BE2C (cell line): ENCODE results near the gene ARHGEF19.

Source experiments
- DNase-seq: peaks from one replicate; pipeline ENCODE4 v3.0.0-alpha.2; 2020
- H3K27me3 ChIP-seq: fragments of 250-450 bp; sonication (Bioruptor Pico); 2 replicates; pipeline ENCODE4 v1.5.1; 2020; ENCODE audit warnings: mild to moderate bottlenecking
- H3K36me3 ChIP-seq: fragments of 250-450 bp; sonication (Bioruptor Pico); 2 replicates; pipeline ENCODE4 v1.5.1; 2020; ENCODE audit warnings: mild to moderate bottlenecking
- H3K4me1 ChIP-seq: fragments of 250-450 bp; sonication (Bioruptor Pico); 2 replicates; pipeline ENCODE4 v1.5.1; 2020
- H3K4me3 ChIP-seq: 2 replicates; pipeline ENCODE4 v1.5.1; 2011; ENCODE audit warnings: low read depth, low read length
- H3K9me3 ChIP-seq: fragments of 250-450 bp; sonication (Bioruptor Pico); 2 replicates; pipeline ENCODE4 v1.5.1; 2020
- TF ChIP-seq, protein P1 (sequence below): IDR thresholded peaks from 2 replicates; pipeline ENCODE4 v1.5.1; 2012; ENCODE audit warnings: mild to moderate bottlenecking, low read depth, low read length

ARHGEF19 gene

DNA sequence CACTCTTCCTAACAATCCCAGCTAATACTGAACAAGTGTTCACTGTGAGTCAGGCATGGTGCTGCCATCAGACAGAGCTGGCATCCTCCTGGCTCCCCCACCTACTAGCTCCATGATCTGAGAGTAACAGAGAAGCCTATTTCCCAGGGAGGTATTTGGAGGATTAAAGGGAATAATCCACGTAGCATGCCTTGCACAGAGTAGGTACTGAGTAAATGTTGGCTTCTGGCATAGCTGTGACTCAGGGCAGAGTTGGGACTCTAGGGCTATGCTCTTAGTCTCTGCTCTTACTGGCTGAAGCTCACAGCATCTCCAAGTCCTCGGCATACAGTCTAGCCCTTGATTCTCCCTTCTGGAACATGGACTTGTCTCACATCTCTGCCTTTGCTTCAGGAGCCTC, 8.2 kb downstream of the ARHGEF19 start:
- no peak for DNase-seq
- Histone ChIP-seq H3K4me3 (no peak overlapping the region), H3K9me3 (no peaks in the 10 kb centered on the region), H3K4me1 (peaks cover 12% of the 10 kb centered on the region), H3K36me3 (no peaks in the 10 kb centered on the region), H3K27me3 (no peaks in the 10 kb centered on the region)
- TF ChIP-seq, protein P1, sequence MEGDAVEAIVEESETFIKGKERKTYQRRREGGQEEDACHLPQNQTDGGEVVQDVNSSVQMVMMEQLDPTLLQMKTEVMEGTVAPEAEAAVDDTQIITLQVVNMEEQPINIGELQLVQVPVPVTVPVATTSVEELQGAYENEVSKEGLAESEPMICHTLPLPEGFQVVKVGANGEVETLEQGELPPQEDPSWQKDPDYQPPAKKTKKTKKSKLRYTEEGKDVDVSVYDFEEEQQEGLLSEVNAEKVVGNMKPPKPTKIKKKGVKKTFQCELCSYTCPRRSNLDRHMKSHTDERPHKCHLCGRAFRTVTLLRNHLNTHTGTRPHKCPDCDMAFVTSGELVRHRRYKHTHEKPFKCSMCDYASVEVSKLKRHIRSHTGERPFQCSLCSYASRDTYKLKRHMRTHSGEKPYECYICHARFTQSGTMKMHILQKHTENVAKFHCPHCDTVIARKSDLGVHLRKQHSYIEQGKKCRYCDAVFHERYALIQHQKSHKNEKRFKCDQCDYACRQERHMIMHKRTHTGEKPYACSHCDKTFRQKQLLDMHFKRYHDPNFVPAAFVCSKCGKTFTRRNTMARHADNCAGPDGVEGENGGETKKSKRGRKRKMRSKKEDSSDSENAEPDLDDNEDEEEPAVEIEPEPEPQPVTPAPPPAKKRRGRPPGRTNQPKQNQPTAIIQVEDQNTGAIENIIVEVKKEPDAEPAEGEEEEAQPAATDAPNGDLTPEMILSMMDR: no peak

DNA sequence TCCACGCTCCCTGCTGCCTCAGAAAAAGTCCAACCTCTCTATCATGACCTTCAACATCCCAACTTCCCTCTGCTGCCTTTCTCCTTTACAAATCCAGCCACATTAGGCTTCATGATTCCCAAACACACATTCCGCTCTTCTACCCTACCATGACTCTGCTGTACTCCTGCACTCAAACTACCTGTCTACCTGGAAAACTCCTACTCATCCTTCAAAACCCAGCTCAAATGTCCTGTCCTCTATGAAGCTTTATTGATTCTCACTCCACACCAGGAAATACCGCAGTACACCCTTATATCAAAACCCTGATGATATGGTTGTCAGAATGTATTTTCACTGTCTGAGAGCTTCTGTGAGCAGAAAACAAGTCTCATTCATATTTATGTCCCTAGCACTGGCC, 8.9 kb downstream of the ARHGEF19 start:
- H3K4me1 ChIP-seq: peaks cover 12% of the 10 kb centered on the region
- no peaks in the 10 kb centered on the region for H3K27me3 ChIP-seq
- no peak for DNase-seq
- TF ChIP-seq, protein P1: no peak
- H3K9me3 ChIP-seq: no peaks in the 10 kb centered on the region
- no peaks in the 10 kb centered on the region for H3K36me3 ChIP-seq
- H3K4me3 ChIP-seq: no peak overlapping the region

DNA sequence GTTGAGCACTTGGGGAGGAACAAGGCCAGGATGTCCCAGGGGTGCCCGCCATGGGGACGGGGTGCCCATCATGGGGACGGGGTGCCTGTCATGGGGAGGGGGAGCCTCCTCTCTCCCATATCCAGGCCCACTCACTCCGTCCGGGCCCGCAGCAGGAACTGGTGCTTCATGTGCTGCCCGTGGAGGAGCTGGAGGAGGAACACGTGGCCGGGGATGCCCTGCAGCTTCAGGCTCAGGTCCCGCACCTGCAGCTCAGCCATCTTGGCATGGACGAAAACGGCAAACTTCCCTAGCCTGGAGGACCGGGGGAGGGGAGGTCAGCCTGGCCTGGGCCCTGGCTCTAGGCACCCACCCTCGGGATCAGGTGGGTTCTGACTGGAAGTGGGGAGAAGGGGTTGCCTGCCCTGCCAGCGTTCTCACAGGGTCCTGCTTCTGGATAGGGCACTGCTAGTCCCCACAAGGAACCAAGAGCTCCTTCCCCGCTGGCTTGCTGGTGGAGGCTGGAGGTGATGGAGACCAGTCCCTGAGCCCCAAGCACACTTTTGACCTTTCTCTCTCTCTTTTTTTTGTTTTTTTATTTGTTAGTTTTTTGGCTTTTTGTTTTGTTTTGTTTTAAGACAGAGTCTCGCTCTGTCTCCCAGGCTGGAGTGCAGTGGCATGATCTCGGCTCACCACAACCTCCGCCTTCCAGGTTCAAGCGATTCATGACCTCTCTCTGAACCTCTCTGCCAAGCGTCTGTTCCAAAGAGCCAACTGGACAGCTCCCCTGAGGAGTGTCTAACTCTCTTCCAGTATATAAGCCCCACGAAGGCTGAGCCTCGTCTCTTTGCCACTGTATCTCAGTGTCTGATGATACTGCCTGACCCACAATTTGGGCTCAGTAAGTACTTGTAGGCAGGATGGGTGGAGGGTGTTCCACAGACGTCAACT, 9.9 kb downstream of the ARHGEF19 start:
- no peaks in the 10 kb centered on the region for H3K9me3 ChIP-seq
- no peaks in the 10 kb centered on the region for H3K36me3 ChIP-seq
- H3K4me1 ChIP-seq: peaks cover 6% of the 10 kb centered on the region
- TF ChIP-seq, protein P1: no peak
- no peak overlapping the region for H3K4me3 ChIP-seq
- H3K27me3 ChIP-seq: no peaks in the 10 kb centered on the region
- DNase-seq: no peak

DNA sequence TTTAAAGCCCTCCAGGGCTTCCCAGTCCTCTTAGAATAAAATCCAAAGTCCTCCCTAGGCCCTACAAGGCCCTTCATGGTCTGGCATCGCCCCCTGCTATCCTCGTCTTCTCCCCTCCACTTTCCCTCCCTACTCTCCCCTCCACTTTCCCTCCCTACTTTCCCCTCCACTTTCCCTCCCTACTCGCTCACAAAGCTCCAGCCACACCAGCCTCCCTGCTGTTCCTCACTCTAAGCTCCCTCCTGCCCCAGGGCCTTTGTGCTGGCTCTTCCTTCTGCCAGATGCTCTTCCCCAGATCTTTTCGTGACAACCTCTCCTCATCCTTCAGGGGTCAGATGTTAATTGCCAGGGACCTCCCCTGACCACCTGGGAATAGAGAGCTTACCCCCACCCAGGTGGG, 12.8 kb downstream of the ARHGEF19 start:
- TF ChIP-seq, protein P1: no peak
- no peaks in the 10 kb centered on the region for H3K4me1 ChIP-seq
- no peak overlapping the region for H3K4me3 ChIP-seq
- H3K36me3 ChIP-seq: no peaks in the 10 kb centered on the region
- H3K9me3 ChIP-seq: no peaks in the 10 kb centered on the region
- H3K27me3 ChIP-seq: no peaks in the 10 kb centered on the region
- DNase-seq: no peak

DNA sequence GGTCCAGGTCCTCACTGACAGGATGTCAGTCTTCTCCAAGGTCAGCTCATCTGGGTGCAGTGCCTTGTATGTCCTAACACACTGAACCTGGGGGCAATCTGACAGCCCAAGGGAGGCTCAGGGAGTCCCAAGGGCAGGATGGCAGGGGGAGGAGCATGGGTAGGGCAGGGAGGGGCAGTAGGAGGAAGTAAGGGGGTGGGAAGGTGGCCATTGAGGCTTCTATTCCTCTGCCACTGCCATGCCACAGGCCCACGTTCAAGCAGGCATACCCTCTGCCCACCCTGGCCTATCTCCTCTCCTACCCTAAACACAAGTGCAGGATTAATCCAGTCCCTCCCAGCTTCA, 13.3 kb downstream of the ARHGEF19 start:
- Histone ChIP-seq H3K9me3 (no peaks in the 10 kb centered on the region), H3K27me3 (no peaks in the 10 kb centered on the region)
- TF ChIP-seq, protein P1: no peak

DNA sequence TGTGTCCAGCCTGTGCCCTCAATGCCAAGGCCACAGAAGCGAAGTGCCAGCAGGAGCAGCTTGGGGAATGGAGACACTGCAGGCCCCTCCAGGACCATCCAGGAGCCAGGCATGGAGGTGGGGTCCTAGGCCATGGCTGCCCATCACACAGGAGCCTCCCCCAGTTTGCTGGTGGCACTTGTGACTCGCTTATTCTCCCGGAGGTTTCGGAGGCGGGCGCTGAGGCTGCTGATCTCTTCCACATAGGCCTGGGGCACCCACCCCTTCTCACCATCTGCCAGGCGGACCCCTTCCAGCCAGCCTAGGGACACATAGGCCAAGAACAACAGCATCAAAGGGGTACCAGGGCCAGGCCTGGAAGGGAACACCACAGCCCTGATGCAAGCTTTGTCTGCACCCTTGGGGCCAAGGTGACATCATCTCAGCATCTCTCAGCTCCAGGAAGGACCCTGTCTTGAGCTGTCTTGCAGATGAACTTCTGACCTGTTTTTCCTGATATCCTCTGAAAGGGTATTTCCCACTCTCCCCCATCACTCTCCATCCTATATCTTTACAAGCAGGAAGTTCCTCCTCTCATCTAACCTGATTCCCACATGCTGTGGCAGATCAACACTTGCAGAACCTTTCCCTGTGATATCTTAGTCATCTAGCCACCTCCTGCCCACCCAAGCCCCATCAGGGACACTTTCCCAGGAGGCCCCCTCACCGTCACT, 13.9 kb downstream of the ARHGEF19 start:
- no peaks in the 10 kb centered on the region for H3K4me1 ChIP-seq
- no peaks in the 10 kb centered on the region for H3K9me3 ChIP-seq
- no peak overlapping the region for H3K4me3 ChIP-seq
- H3K27me3 ChIP-seq: no peaks in the 10 kb centered on the region
- no peak for DNase-seq
- no peaks in the 10 kb centered on the region for H3K36me3 ChIP-seq
- TF ChIP-seq, protein P1: no peak

More for the DNA sequence above, 13.3 kb downstream of the ARHGEF19 start:
- Histone ChIP-seq H3K36me3 (no peaks in the 10 kb centered on the region), H3K4me3 (no peak overlapping the region), H3K4me1 (no peaks in the 10 kb centered on the region)
- no peak for DNase-seq
